ENCODE results near the gene REXO4. TPM values are rescaled to one million over a fixed set of nuclear protein-coding genes. Genes with fewer than 3 reads are reported as not detected.

REXO4 gene
- total and polyA plus RNA-seq, 4 donors, result 7.4 to 12.1 (median 9.1) TPM

DNA sequence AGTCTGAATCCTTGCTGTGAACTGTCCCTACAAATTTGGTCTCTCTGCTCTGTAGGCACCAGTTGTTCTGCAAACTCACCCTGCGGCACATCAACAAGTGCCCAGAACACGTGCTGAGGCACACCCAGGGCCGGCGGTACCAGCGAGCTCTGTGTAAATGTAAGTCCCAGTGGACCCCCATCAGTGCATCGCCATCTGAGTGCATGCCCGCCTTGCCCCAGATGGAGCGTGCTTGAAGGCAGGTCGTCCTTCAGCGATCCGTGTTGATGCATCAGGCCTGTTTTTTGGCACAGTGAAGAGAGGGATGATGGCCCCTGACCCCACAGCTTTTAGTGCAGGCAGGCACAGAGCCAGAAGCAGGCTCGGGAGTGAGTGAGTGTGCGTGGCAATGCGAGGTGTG, 60.2 kb downstream of the REXO4 start (continued):
- TF ChIP-seq, protein P1, sequence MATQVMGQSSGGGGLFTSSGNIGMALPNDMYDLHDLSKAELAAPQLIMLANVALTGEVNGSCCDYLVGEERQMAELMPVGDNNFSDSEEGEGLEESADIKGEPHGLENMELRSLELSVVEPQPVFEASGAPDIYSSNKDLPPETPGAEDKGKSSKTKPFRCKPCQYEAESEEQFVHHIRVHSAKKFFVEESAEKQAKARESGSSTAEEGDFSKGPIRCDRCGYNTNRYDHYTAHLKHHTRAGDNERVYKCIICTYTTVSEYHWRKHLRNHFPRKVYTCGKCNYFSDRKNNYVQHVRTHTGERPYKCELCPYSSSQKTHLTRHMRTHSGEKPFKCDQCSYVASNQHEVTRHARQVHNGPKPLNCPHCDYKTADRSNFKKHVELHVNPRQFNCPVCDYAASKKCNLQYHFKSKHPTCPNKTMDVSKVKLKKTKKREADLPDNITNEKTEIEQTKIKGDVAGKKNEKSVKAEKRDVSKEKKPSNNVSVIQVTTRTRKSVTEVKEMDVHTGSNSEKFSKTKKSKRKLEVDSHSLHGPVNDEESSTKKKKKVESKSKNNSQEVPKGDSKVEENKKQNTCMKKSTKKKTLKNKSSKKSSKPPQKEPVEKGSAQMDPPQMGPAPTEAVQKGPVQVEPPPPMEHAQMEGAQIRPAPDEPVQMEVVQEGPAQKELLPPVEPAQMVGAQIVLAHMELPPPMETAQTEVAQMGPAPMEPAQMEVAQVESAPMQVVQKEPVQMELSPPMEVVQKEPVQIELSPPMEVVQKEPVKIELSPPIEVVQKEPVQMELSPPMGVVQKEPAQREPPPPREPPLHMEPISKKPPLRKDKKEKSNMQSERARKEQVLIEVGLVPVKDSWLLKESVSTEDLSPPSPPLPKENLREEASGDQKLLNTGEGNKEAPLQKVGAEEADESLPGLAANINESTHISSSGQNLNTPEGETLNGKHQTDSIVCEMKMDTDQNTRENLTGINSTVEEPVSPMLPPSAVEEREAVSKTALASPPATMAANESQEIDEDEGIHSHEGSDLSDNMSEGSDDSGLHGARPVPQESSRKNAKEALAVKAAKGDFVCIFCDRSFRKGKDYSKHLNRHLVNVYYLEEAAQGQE (IDR thresholded peaks at IDR 0.05), result no peak
- TF ChIP-seq JUND (IDR thresholded peaks at IDR 0.05), result no peak
- TF ChIP-seq GABPA (IDR thresholded peaks at IDR 0.05 in 1 of 2, conservative IDR thresholded peaks at IDR 0.05 in 1 of 2), result no peak

DNA sequence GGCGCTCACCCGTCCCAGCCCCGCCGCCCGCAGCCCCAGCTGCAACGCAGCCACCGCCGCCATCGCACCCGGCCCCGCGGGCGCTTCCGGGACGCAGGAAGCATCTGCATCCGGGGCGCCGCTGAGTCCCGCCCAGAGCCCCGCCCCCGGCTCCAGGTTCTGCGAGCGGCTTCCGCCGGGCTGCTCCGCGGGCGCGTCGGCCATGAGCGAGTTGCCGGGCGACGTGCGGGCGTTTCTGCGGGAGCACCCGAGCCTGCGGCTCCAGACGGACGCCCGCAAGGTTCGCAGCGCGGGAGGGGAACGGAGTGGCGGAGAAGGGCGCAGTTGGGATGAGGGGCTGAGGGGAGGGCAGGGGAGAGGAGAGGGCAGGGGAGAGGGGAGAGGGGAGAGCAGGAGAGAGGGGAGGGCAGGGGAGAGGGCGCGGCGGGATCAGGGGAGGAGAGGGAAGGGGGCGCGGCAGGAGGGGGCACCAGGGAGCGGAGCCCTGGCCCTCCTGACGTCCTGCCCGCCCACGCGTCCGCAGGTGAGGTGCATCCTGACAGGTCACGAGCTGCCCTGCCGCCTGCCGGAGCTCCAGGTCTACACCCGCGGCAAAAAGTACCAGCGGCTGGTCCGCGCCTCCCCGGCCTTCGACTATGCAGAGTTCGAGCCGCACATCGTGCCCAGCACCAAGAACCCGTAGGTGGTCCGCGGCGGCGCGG, 61.3 kb downstream of the REXO4 start, which contains the start of the genes SURF1 and SURF2:
SURF1 (minus strand) TSS at position 97 of the 701 bp plus-strand sequence; CDS start at position 63, 34 bp downstream.
SURF2 (plus strand) TSS at position 160 of the 701 bp plus-strand sequence; CDS start at position 203, 43 bp downstream.
- peaks cover 9 to 49% (median 31%) of the 10 kb centered on the region in 4 donors for H3K4me1 ChIP-seq (ENCODE audit: control insufficient read depth in 4 of 4, insufficient read depth in 4 of 4, low read length in 3 of 4)
- H3K27ac ChIP-seq (ENCODE audit: low read depth in 1 of 2, low read length in 2 of 2), result peak within 1 kb of the TSS; percentile 57 to 62
- DNase-seq (ENCODE audit: low spot score), result peak; percentile 91
- 1% methylated on average over 78 of the region's 78 CpGs for WGBS
- H3K4me3 ChIP-seq (ENCODE audit: low read depth in 1 of 3, low read length in 3 of 3), result peak within 1 kb of the TSS; percentile 68 to 96 (median 87)
- H3K9ac ChIP-seq (ENCODE audit: low read depth in 1 of 2, low read length in 2 of 2), result peak within 1 kb of the TSS; percentile 67 to 70
- TF ChIP-seq GABPA (IDR thresholded peaks at IDR 0.05 in 1 of 2, conservative IDR thresholded peaks at IDR 0.05 in 1 of 2), result peak in 1 of 2 donors; percentile 87
- peak; percentile 50 for TF ChIP-seq YY1 (IDR thresholded peaks at IDR 0.05)
- TF ChIP-seq, protein P2, sequence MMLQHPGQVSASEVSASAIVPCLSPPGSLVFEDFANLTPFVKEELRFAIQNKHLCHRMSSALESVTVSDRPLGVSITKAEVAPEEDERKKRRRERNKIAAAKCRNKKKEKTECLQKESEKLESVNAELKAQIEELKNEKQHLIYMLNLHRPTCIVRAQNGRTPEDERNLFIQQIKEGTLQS (IDR thresholded peaks at IDR 0.05), result no peak
- no peak for TF ChIP-seq FOXA2 (IDR thresholded peaks at IDR 0.05)
- peak in 1 of 2 donors; percentile 9 for TF ChIP-seq RAD21 (IDR thresholded peaks at IDR 0.05)
- TF ChIP-seq EGR1 (IDR thresholded peaks at IDR 0.05; ENCODE audit: low read depth in 2 of 2), result peak; percentile 88 to 92
- TF ChIP-seq, protein P3, sequence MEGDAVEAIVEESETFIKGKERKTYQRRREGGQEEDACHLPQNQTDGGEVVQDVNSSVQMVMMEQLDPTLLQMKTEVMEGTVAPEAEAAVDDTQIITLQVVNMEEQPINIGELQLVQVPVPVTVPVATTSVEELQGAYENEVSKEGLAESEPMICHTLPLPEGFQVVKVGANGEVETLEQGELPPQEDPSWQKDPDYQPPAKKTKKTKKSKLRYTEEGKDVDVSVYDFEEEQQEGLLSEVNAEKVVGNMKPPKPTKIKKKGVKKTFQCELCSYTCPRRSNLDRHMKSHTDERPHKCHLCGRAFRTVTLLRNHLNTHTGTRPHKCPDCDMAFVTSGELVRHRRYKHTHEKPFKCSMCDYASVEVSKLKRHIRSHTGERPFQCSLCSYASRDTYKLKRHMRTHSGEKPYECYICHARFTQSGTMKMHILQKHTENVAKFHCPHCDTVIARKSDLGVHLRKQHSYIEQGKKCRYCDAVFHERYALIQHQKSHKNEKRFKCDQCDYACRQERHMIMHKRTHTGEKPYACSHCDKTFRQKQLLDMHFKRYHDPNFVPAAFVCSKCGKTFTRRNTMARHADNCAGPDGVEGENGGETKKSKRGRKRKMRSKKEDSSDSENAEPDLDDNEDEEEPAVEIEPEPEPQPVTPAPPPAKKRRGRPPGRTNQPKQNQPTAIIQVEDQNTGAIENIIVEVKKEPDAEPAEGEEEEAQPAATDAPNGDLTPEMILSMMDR (IDR thresholded peaks at IDR 0.05; ENCODE audit: low read depth, low read length, missing input control), result peak; percentile 9
- no peaks in the 10 kb centered on the region for H3K9me3 ChIP-seq (ENCODE audit: control insufficient read depth in 4 of 4, low read length in 3 of 4)
- H3K27me3 ChIP-seq (ENCODE audit: control insufficient read depth in 4 of 4, insufficient read depth in 4 of 4, low read length in 3 of 4), result no peaks in the 10 kb centered on the region
- peaks cover 2 to 37% (median 23%) of the 10 kb centered on the region in 4 donors for H3K36me3 ChIP-seq (ENCODE audit: control insufficient read depth in 4 of 4, insufficient read depth in 3 of 4, low read depth in 1 of 4, low read length in 3 of 4)

Other genes with a start within 250 kb of the REXO4 start
- not detected for gene OBP2B, start 208.8 kb downstream of the REXO4 start, total RNA-seq
- gene OBP2B, start 208.8 kb downstream of the REXO4 start, polyA plus RNA-seq, result not detected
- under 1 TPM; 0.08 to 0.75 TPM for gene ABO, start 142.8 kb downstream of the REXO4 start, total RNA-seq
- under 1 TPM in 1 of 2 donors, not detected in 1; 0.10 TPM for gene ABO, start 142.8 kb downstream of the REXO4 start, polyA plus RNA-seq
- 1 to 10 TPM; 4.9 to 9.4 TPM for gene SURF6, start 81.8 kb downstream of the REXO4 start, total RNA-seq
- 10 to 100 TPM in 1 of 2 donors, 1 to 10 TPM in 1; 4.1 to 12.9 TPM for gene SURF6, start 81.8 kb downstream of the REXO4 start, polyA plus RNA-seq
- gene MED22, start 69.9 kb downstream of the REXO4 start, total RNA-seq, result 10 to 100 TPM in 1 of 2 donors, 1 to 10 TPM in 1; 9.5 to 10.3 TPM
- 10 to 100 TPM in 1 of 2 donors, 1 to 10 TPM in 1; 3.1 to 10.3 TPM for gene MED22, start 69.9 kb downstream of the REXO4 start, polyA plus RNA-seq
- 100 to 1,000 TPM; 571 to 930 TPM for gene RPL7A, start 69.8 kb downstream of the REXO4 start, total RNA-seq
- gene RPL7A, start 69.8 kb downstream of the REXO4 start, polyA plus RNA-seq, result 100 to 1,000 TPM; 215 to 837 TPM
- 10 to 100 TPM; 20.7 to 42.8 TPM for gene SURF1, start 61.5 kb downstream of the REXO4 start, total RNA-seq
- gene SURF1, start 61.5 kb downstream of the REXO4 start, polyA plus RNA-seq, result 100 to 1,000 TPM in 1 of 2 donors, 10 to 100 TPM in 1; 58.3 to 106 TPM
- 10 to 100 TPM in 1 of 2 donors, 1 to 10 TPM in 1; 6.0 to 13.5 TPM for gene SURF2, start 61.5 kb downstream of the REXO4 start, total RNA-seq
- gene SURF2, start 61.5 kb downstream of the REXO4 start, polyA plus RNA-seq, result 10 to 100 TPM; 13.9 to 15.8 TPM
- gene SURF4, start 42.0 kb downstream of the REXO4 start, total RNA-seq, result 100 to 1,000 TPM; 196 to 386 TPM
- 100 to 1,000 TPM; 142 to 238 TPM for gene SURF4, start 42.0 kb downstream of the REXO4 start, polyA plus RNA-seq
- gene STKLD1, start 41.6 kb downstream of the REXO4 start, total RNA-seq, result under 1 TPM; 0.25 to 0.37 TPM
- under 1 TPM; 0.28 to 0.85 TPM for gene STKLD1, start 41.6 kb downstream of the REXO4 start, polyA plus RNA-seq
- gene ADAMTS13, start 4.4 kb upstream of the REXO4 start, total RNA-seq, result 10 to 100 TPM in 1 of 2 donors, 1 to 10 TPM in 1; 6.5 to 11.5 TPM
- 10 to 100 TPM in 1 of 2 donors, 1 to 10 TPM in 1; 9.2 to 13.3 TPM for gene ADAMTS13, start 4.4 kb upstream of the REXO4 start, polyA plus RNA-seq
- gene CACFD1, start 42.0 kb upstream of the REXO4 start, total RNA-seq, result 10 to 100 TPM; 10.1 to 26.8 TPM
- gene CACFD1, start 42.0 kb upstream of the REXO4 start, polyA plus RNA-seq, result 10 to 100 TPM; 26.0 to 34.5 TPM
- gene SLC2A6, start 61.1 kb upstream of the REXO4 start, total RNA-seq, result 1 to 10 TPM; 2.7 to 3.9 TPM
- gene SLC2A6, start 61.1 kb upstream of the REXO4 start, polyA plus RNA-seq, result 1 to 10 TPM; 1.7 to 1.9 TPM
- not detected for gene MYMK, start 106.9 kb upstream of the REXO4 start, total RNA-seq
- gene MYMK, start 106.9 kb upstream of the REXO4 start, polyA plus RNA-seq, result not detected
- 10 to 100 TPM in 1 of 2 donors, 1 to 10 TPM in 1; 1.8 to 18.2 TPM for gene ADAMTSL2, start 116.7 kb upstream of the REXO4 start, total RNA-seq
- gene ADAMTSL2, start 116.7 kb upstream of the REXO4 start, polyA plus RNA-seq, result 10 to 100 TPM in 1 of 2 donors, 1 to 10 TPM in 1; 3.8 to 11.6 TPM
- gene FAM163B, start 191.4 kb upstream of the REXO4 start, total RNA-seq, result 1 to 10 TPM; 3.0 to 3.7 TPM
- 1 to 10 TPM; 2.1 to 4.0 TPM for gene FAM163B, start 191.4 kb upstream of the REXO4 start, polyA plus RNA-seq
- gene DBH, start 218.4 kb upstream of the REXO4 start, total RNA-seq, result 1 to 10 TPM in 1 of 2 donors, under 1 TPM in 1; 0.37 to 2.4 TPM
- 10 to 100 TPM in 1 of 2 donors, 1 to 10 TPM in 1; 2.7 to 21.2 TPM for gene DBH, start 218.4 kb upstream of the REXO4 start, polyA plus RNA-seq